HG02885 (cell line): ENCODE measurements around the gene IDUA.
"Not testable (repeated sequence)": the region's sequence is repeated elsewhere in the genome, so short reads cannot be mapped to it uniquely, and the experiment has no call there.

Experiments used
- ATAC-seq: cut with Tn5 transposase; IDR thresholded peaks from one replicate; pipeline ENCODE4 v1.9.1; 2021; ENCODE audit warnings: mild to moderate bottlenecking; ENCODE audit not compliant: unreplicated experiment, poor library complexity

IDUA gene

GRCh38 chr4:966266-967112 lies 20.4 kb upstream of the IDUA start:
- ATAC-seq = no peak

- ATAC-seq = no peak
Measured at GRCh38 chr4:967113-968104, 19.4 kb upstream of the IDUA start.

GRCh38 chr4:968221-968620 lies 18.6 kb upstream of the IDUA start:
- no peak for ATAC-seq

- ATAC-seq = no peak
Measured at GRCh38 chr4:968621-969394, 18.0 kb upstream of the IDUA start.

- ATAC-seq = no peak
Measured at GRCh38 chr4:970046-970745, 16.6 kb upstream of the IDUA start.

GRCh38 chr4:970854-971520 lies 15.9 kb upstream of the IDUA start:
- no peak for ATAC-seq

- no peak for ATAC-seq
Measured at GRCh38 chr4:971666-972500, 15.0 kb upstream of the IDUA start.

GRCh38 chr4:972651-973424 lies 14.0 kb upstream of the IDUA start:
- ATAC-seq = peak; percentile 44

- peak; percentile 78 for ATAC-seq
Measured at GRCh38 chr4:973431-974397, 13.1 kb upstream of the IDUA start, which contains the start of gene DGKQ. TSS of gene DGKQ (minus strand) at chr4:973569. CDS start at chr4:973482, 87 bp downstream.

- ATAC-seq = no peak
Measured at GRCh38 chr4:974668-975067, 12.2 kb upstream of the IDUA start.

GRCh38 chr4:976016-976415 lies 10.8 kb upstream of the IDUA start:
- not testable (repeated sequence) for ATAC-seq

- ATAC-seq = no peak
Measured at GRCh38 chr4:978957-979701, 7.7 kb upstream of the IDUA start.

- ATAC-seq = no peak
Measured at GRCh38 chr4:982291-982690, 4.6 kb upstream of the IDUA start.

- no peak for ATAC-seq
Measured at GRCh38 chr4:982814-983213, 4.0 kb upstream of the IDUA start.

GRCh38 chr4:984336-985054 lies 2.3 kb upstream of the IDUA start:
- ATAC-seq = no peak
